Choroid plexus epithelial cell (primary cell): Measurements from ENCODE around the gene APBA2.

Experiments used
- DNase-seq: peaks from one replicate; pipeline ENCODE4 v3.0.0-alpha.2; 2010; ENCODE audit warnings: low read depth
- H3K4me3 ChIP-seq: 2 replicates; pipeline ENCODE4 v1.5.1; 2011; ENCODE audit warnings: low read depth, mild to moderate bottlenecking, control low read depth, low read length, moderate library complexity
- TF ChIP-seq, protein P1 (sequence below): conservative IDR thresholded peaks from 2 replicates; pipeline ENCODE4 v1.5.1; 2011; ENCODE audit warnings: low read depth, mild to moderate bottlenecking, control low read depth, inconsistent platforms, low read length, moderate library complexity

The APBA2 gene

DNA sequence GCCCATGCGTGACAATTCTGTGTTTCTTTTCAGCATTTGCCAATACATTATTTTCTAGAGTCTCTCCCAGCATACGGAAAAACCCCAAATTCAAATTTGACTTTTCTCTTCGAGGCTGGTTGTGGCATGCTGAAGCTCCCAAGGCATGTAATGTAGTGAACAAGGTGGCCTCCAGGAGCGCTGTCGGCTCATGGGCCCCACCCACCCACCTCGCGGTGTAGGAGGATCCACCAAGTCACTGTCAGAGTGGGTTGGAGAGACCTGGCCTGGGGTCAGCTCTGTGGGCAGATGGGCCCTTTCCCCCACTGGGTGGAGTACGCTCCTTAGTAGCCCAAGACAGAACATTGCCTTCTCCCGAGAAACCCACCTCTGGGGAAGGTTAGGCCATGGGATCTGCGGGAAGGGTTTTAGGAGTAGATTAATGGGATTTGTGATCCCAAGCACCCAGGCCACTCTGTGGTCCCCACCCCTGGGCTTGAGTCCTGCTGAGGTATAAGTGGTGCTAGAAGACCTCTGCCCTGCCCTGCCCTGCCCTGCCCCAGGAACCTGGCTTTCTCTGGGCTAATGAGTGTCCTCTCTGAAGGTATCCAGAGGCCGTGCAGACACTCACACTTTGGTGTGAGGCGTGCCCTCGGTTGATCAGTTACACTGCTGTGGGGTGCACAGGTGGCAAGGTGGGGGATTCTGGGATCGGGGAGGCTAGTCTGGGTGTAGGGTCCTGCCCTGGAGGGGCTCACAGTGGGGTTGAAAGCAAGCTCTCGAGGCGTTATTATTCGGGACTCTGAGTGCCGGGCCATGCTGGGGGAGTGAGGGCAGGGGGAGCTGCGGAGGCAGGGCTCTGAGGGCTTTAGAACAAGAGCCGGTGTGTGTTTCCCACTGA is 97.9 kb downstream of the APBA2 start:
- no peak for DNase-seq
- H3K4me3 ChIP-seq: no peak overlapping the region
- TF ChIP-seq, protein P1, sequence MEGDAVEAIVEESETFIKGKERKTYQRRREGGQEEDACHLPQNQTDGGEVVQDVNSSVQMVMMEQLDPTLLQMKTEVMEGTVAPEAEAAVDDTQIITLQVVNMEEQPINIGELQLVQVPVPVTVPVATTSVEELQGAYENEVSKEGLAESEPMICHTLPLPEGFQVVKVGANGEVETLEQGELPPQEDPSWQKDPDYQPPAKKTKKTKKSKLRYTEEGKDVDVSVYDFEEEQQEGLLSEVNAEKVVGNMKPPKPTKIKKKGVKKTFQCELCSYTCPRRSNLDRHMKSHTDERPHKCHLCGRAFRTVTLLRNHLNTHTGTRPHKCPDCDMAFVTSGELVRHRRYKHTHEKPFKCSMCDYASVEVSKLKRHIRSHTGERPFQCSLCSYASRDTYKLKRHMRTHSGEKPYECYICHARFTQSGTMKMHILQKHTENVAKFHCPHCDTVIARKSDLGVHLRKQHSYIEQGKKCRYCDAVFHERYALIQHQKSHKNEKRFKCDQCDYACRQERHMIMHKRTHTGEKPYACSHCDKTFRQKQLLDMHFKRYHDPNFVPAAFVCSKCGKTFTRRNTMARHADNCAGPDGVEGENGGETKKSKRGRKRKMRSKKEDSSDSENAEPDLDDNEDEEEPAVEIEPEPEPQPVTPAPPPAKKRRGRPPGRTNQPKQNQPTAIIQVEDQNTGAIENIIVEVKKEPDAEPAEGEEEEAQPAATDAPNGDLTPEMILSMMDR: peak; percentile 3

DNA sequence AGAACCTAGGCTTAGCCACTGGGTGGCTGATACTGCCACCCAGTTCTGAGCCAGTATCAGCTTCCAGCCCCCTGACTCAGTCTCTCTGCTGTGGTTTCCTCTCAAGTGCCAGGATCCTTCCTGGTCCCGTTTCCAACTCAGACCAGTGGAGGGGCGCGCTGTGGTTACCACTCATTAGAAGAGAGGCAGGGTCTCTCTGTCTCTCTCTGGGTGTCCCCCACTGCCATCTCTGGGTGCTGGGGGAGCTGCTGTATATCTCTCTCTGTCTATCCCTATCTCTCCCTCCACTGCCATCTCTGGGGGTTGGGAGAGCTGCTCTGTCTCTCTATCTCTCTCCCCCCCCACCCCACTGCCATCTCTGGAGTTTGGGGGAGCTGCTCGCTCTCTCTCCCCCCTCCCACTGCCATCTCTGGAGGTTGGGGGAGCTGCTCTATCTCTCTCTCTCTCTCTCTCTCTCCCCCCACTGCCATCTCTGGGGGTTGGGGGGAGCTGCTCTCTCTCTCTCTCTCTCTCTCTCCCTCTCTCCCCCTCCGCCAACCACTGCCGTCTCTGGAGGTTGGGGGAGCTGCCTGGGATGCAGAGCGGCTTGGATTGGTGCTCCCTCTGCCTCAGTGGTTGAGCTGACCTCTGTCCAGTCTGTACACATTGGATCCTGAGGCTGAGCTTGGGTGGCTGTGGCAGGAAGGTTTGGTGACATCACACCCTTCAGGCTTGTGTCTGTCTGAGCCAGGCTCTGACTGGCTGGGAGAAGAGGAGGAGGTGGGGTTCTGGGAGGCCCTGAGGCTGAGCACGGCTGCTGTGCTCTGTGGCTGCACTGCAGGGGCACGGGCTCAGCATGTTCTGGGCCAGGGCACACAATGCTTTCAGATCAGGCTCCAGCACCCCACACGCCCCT is 98.9 kb downstream of the APBA2 start:
- DNase-seq: peak; percentile 81
- TF ChIP-seq, protein P1: no peak
- H3K4me3 ChIP-seq: no peak overlapping the region

DNA sequence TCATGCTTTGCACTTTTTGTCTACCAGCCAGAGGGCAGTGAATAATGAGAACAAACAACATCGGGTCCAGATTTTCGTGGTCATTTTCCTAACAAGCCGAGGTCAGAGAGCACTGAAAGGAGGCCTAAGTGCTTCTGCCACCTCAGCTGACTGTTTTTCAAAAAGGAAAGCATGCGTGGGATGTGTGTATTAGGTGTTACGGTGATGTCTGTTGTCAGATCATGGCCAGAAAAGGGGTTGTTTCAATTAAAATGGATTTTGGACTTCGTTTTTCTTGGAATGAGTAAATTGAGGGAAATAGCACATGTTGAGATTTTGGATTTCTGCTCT is 99.5 kb downstream of the APBA2 start:
- TF ChIP-seq, protein P1: no peak
- no peak overlapping the region for H3K4me3 ChIP-seq
- no peak for DNase-seq

DNA sequence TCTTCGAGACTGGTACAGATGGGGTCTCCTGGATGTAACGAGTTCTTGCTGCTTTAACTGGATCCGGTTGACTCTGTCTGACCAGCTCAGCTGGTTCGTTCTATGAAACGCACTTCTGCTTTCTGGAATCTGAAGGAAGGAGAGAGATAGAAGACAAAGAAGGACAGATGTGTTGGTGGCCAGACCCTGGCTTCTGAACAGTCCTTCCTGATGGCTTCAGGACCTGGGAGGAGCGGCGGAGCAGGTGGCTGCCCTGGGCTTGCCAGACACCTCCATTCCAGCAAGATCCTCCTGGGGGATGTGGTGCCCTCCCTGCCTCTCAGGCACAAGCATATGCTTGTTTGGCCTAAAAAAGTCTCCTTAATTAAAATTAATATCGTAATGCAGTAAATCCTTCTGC is 99.9 kb downstream of the APBA2 start:
- TF ChIP-seq, protein P1: no peak
- no peak for DNase-seq
- H3K4me3 ChIP-seq: no peak overlapping the region

DNA sequence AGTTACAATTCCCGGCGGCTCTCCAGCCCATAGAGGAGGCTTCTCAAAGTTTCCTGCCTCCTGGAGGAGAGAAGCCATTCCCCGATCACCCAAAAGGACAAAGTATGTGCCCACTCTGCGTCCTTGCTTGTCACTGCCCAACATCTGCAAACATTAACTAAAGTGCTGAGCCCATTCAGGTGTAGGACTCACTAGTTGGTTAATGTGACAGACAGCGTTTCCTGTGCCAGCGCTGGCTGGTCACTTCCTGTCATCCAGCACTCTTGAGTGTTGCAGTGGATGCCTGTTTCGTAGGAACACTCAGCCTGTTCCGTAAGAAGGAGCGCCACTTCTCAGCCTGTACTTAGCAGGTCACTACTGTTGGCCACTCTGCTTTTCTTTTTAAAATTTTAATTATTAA is 100.3 kb downstream of the APBA2 start:
- H3K4me3 ChIP-seq: no peak overlapping the region
- DNase-seq: no peak
- TF ChIP-seq, protein P1: no peak

DNA sequence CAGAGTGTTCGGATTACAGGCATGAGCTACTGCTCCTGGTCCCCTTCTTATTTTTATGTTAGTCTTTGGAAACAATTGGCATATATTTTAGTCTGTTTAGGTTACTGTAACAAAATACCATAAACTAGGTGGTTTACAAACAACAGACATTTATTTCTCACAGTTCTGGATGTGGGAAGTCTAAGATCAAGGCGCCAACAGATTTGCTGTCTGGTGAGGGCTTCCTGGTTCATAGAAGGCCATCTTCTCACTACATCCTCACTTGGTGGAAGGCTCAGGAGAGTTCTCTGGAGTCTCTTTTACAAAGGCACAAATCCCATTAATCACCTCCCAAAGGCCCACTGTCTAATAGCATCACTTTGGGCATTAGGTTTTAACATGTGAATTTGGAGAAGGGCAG is 101.0 kb downstream of the APBA2 start:
- no peak overlapping the region for H3K4me3 ChIP-seq
- TF ChIP-seq, protein P1: no peak
- DNase-seq: no peak
